Lower leg skin (tissue), 3 donors: ENCODE results near the gene ATAD2B.

Source experiments
- CTCF ChIP-seq, 3 donors: fragments of 450-650 bp; IDR thresholded peaks; one replicate each; pipeline ENCODE4 v1.5.1; 2016; ENCODE audit warnings: antibody characterized with exemption in 3 of 3, mild to moderate bottlenecking in 3 of 3, moderate library complexity in 2 of 3
- POLR2A ChIP-seq, 2 donors: fragments of 450-650 bp; IDR thresholded peaks; one replicate each; pipeline ENCODE4 v1.6.1; 2016 to 2017; ENCODE audit warnings: antibody characterized with exemption in 2 of 2, mild to moderate bottlenecking in 1 of 2, moderate library complexity in 1 of 2

- TF ChIP-seq CTCF (IDR thresholded peaks at IDR 0.05) = no peak
- TF ChIP-seq POLR2A (IDR thresholded peaks at IDR 0.05) = no peak
These were observed 89.9 kb downstream of the ATAD2B start for GRCh38 chr2:23836971-23837565.
